ENCODE data around the gene RRBP1.

The RRBP1 gene

GRCh38 chr20:17568972-17569521, 113.0 kb downstream of the RRBP1 start:
- TF ChIP-seq CTCF (IDR thresholded peaks at IDR 0.05; ENCODE audit: low read length) (no peak), EZH2 (IDR thresholded peaks at IDR 0.05; ENCODE audit: borderline replicate concordance, low read length) (no peak)
- Histone ChIP-seq H3K4me3 (ENCODE audit: low read depth, low read length, poor library complexity, severe bottlenecking) (peak overlapping the region; percentile 88), H3K9ac (ENCODE audit: low read length) (no peak overlapping the region; the same call in 1 of the 2 replicates), H4K20me1 (ENCODE audit: insufficient read depth, low read length) (no peaks in the 10 kb centered on the region; the same call in 1 of the 2 replicates), H3K4me1 (ENCODE audit: insufficient read depth, low read length, severe bottlenecking) (peaks cover 30% of the 10 kb centered on the region), H3K27me3 (ENCODE audit: insufficient read depth, low read length) (no peaks in the 10 kb centered on the region), H3K27ac (ENCODE audit: low read depth, low read length, poor library complexity, severe bottlenecking) (no peak overlapping the region), H3K9me3 (ENCODE audit: low read length) (no peaks in the 10 kb centered on the region), H3K79me2 (ENCODE audit: insufficient read depth, low read length) (peaks cover 7% of the 10 kb centered on the region; the same call in 1 of the 2 replicates), H3K4me2 (ENCODE audit: low read length) (peak overlapping the region; percentile 47; the same call in 1 of the 2 replicates), H3K9me2 (ENCODE audit: low read depth, low read length) (no peaks in the 10 kb centered on the region), H2AFZ (ENCODE audit: low read length) (no peak overlapping the region), H3F3A (ENCODE audit: insufficient read depth, low read length) (no peaks in the 10 kb centered on the region; the same call in 1 of the 2 replicates), H3K36me3 (ENCODE audit: insufficient read depth, low read length) (no peaks in the 10 kb centered on the region)

DNA sequence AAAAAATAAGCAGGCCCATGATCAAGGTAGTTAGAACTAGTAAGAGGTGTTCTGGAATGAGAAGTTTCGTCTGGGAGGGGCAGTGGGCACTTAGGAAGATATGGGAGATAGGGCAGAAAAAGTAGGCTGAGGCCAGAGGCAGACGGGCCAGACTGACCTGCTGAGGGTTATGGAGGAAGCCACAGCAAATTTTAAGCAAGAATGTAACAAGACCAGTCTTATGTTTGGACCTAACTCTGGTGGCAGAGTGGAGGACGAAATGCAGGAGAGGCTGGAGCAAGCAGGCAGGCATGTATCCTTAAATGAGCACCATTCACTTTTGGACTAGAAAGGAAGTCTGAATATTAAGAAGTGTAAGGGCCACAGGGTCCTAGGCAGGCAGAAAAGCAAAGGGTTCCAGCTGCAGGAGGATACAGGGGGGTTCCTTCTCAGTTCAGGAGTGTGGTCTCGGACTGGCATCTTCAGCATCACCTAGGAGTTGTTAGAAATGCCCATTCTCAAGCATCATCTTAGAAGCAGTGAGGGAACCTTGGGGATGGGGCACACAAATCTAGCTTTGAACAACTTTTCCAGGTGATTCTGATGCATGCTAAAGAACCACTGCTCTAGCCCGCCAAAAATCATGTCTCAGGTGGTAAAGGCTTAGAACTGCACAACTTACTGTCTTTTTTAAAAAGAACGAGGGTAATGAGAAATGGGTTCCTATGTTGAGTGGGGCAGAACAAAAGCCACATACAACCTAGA, 113.8 kb downstream of the RRBP1 start:
- Histone ChIP-seq H3F3A (ENCODE audit: insufficient read depth, low read length) (no peaks in the 10 kb centered on the region; the same call in 1 of the 2 replicates), H3K79me2 (ENCODE audit: insufficient read depth, low read length) (peaks cover 7% of the 10 kb centered on the region; the same call in 1 of the 2 replicates), H2AFZ (ENCODE audit: low read length) (no peak overlapping the region), H3K4me3 (ENCODE audit: low read depth, low read length, poor library complexity, severe bottlenecking) (peak overlapping the region; percentile 88), H3K4me2 (ENCODE audit: low read length) (no peak overlapping the region), H3K9ac (ENCODE audit: low read length) (no peak overlapping the region), H3K9me2 (ENCODE audit: low read depth, low read length) (no peaks in the 10 kb centered on the region), H3K27me3 (ENCODE audit: insufficient read depth, low read length) (no peaks in the 10 kb centered on the region), H3K9me3 (ENCODE audit: low read length) (no peaks in the 10 kb centered on the region), H3K27ac (ENCODE audit: low read depth, low read length, poor library complexity, severe bottlenecking) (no peak overlapping the region), H3K4me1 (ENCODE audit: insufficient read depth, low read length, severe bottlenecking) (peaks cover 30% of the 10 kb centered on the region), H3K36me3 (ENCODE audit: insufficient read depth, low read length) (no peaks in the 10 kb centered on the region), H4K20me1 (ENCODE audit: insufficient read depth, low read length) (no peaks in the 10 kb centered on the region; the same call in 1 of the 2 replicates)
- TF ChIP-seq EZH2 (IDR thresholded peaks at IDR 0.05; ENCODE audit: borderline replicate concordance, low read length) (no peak), CTCF (IDR thresholded peaks at IDR 0.05; ENCODE audit: low read length) (no peak)

DNA sequence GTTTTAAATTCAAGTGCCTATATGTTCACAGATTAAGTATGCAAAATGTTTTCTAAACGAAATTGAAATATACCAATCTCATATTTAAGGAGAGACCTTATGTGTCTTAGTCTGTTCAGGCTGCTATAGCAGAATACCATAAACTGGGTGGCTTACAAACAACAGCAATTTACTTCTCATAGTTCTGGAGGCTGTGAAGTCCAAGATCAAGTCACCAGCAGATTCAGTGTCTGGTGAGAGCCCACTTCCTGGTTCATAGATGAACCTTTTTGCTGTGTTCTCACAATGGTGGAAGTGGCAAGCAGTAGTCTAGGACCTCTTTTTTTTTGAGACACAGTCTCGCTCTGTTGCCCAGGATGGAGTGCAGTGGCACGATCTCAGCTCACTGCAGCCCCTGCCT, 115.7 kb downstream of the RRBP1 start:
- peaks cover 17% of the 10 kb centered on the region for H3K4me1 ChIP-seq (ENCODE audit: insufficient read depth, low read length, severe bottlenecking)
- no peaks in the 10 kb centered on the region for H3K9me2 ChIP-seq (ENCODE audit: low read depth, low read length)
- H3K4me3 ChIP-seq (ENCODE audit: low read depth, low read length, poor library complexity, severe bottlenecking), result no peak overlapping the region
- no peaks in the 10 kb centered on the region; the same call in 1 of the 2 replicates for H3F3A ChIP-seq (ENCODE audit: insufficient read depth, low read length)
- H3K27me3 ChIP-seq (ENCODE audit: insufficient read depth, low read length), result no peaks in the 10 kb centered on the region
- TF ChIP-seq CTCF (IDR thresholded peaks at IDR 0.05; ENCODE audit: low read length), result no peak
- TF ChIP-seq EZH2 (IDR thresholded peaks at IDR 0.05; ENCODE audit: borderline replicate concordance, low read length), result no peak
- no peak overlapping the region for H3K27ac ChIP-seq (ENCODE audit: low read depth, low read length, poor library complexity, severe bottlenecking)
- H3K4me2 ChIP-seq (ENCODE audit: low read length), result no peak overlapping the region
- H3K79me2 ChIP-seq (ENCODE audit: insufficient read depth, low read length), result no peaks in the 10 kb centered on the region
- no peak overlapping the region for H2AFZ ChIP-seq (ENCODE audit: low read length)
- H3K9ac ChIP-seq (ENCODE audit: low read length), result no peak overlapping the region
- H3K9me3 ChIP-seq (ENCODE audit: low read length), result no peaks in the 10 kb centered on the region
- no peaks in the 10 kb centered on the region for H3K36me3 ChIP-seq (ENCODE audit: insufficient read depth, low read length)
- H4K20me1 ChIP-seq (ENCODE audit: insufficient read depth, low read length), result no peaks in the 10 kb centered on the region

Measured in OCI-LY1 (cell line).